Mammary epithelial cell (primary cell): Measurements from ENCODE around the gene SPARCL1.

ENCODE experiments used
- EZH2 ChIP-seq: IDR thresholded peaks from 2 replicates; pipeline ENCODE4 v1.6.1; 2012; ENCODE audit warnings: low read length, inconsistent platforms, borderline replicate concordance
- TF ChIP-seq, protein P1 (sequence below), 2 donors: IDR thresholded peaks in 1 of 2; conservative IDR thresholded peaks in 1 of 2; 2 replicates each; pipeline ENCODE4 v1.5.1; 2011 to 2012; ENCODE audit warnings: inconsistent platforms in 2 of 2, low read length in 2 of 2, mild to moderate bottlenecking in 2 of 2, control low read depth in 1 of 2, low read depth in 1 of 2; ENCODE audit not compliant: insufficient read depth in 1 of 2; ENCODE audit errors: extremely low read depth in 1 of 2

DNA sequence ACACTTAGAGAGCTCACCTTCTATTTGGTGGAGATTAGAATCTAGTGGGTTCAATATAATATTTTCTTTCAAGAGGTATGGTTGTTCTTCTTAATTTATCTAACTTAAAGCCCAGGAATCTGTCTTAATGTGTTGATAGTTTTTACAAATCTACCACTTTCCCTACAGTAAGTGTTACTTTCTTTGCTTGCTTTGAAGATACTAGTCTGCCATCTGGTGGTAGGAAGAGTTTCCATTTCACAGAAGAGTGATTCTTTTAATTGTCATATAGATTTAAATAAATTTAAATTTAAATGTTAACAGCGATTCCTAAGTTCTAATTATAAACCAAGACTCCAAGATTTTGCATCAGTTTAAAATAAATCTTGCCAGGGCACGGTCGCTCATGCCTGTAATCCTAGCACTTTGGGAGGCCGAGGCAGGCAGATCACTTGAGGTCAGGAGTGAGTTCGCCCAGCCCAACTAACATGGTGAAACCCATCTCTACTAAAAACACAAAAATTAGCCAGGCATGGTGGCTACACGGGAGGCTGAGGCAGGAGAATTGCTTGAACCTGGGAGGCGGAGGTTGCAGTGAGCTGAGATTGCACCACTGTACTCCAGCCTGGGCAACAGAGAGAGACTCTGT is 63.3 kb downstream of the SPARCL1 start:
- TF ChIP-seq, protein P1, sequence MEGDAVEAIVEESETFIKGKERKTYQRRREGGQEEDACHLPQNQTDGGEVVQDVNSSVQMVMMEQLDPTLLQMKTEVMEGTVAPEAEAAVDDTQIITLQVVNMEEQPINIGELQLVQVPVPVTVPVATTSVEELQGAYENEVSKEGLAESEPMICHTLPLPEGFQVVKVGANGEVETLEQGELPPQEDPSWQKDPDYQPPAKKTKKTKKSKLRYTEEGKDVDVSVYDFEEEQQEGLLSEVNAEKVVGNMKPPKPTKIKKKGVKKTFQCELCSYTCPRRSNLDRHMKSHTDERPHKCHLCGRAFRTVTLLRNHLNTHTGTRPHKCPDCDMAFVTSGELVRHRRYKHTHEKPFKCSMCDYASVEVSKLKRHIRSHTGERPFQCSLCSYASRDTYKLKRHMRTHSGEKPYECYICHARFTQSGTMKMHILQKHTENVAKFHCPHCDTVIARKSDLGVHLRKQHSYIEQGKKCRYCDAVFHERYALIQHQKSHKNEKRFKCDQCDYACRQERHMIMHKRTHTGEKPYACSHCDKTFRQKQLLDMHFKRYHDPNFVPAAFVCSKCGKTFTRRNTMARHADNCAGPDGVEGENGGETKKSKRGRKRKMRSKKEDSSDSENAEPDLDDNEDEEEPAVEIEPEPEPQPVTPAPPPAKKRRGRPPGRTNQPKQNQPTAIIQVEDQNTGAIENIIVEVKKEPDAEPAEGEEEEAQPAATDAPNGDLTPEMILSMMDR (conservative IDR thresholded peaks at IDR 0.05 in 1 of 2, IDR thresholded peaks at IDR 0.05 in 1 of 2; ENCODE audit: extremely low read depth in 1 of 2, insufficient read depth in 1 of 2, low read depth in 1 of 2, low read length in 2 of 2), result peak; percentile 45 to 63
- TF ChIP-seq EZH2, result no peak
